Activated effector memory CD4-positive, alpha-beta T cell treated with Interleukin-2 at 50 U/mL for 16 hours (primary cell): ENCODE data around the gene GLS.
"Not testable (repeated sequence)": the region's sequence is repeated elsewhere in the genome, so short reads cannot be mapped to it uniquely, and the experiment has no call there.

Experiments used
- DNase-seq: peaks from one replicate; pipeline ENCODE4 v3.0.0-alpha.2; 2020

The GLS gene

DNA sequence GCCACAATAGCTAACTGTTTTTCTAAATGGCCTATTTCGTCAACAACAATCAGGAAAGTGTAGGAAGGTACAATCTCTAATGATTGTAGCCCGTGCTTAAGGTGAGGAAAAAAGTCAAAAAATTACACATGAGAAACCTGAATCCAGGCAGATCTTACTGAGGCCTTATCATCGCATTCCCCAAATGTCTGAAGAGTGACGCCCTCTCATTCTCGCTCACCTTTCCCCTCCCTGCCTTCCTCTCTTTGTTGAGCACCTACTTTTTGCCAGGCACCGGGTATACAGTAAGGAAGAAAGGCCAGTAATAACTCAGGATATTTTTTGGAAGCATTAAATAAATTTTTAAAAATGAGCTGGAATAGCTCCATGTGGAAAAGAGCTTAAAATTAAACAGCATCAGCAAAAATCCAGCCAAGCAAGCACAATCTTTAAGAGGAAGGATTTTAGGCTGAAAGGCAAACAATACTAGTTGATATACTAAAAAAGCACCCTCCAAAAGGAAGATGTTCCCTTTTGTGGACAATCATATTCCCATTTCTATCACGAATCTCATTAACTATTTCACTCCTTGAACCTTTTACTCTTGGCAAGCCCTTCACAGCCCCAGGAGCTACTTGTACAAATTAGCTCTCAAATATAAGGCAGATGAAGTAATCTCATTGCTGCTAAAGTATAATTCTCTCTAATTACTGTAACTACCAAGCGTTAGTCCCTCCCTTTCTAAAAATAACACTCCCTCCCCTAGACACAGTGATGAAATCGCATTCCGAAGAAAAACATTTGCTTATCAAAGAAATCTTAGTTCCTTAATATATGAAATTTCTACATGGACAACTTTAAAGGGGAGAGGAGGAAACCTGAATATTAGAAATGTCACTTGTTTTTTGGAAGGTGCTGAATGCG is 93.4 kb downstream of the GLS start:
- no peak for DNase-seq

DNA sequence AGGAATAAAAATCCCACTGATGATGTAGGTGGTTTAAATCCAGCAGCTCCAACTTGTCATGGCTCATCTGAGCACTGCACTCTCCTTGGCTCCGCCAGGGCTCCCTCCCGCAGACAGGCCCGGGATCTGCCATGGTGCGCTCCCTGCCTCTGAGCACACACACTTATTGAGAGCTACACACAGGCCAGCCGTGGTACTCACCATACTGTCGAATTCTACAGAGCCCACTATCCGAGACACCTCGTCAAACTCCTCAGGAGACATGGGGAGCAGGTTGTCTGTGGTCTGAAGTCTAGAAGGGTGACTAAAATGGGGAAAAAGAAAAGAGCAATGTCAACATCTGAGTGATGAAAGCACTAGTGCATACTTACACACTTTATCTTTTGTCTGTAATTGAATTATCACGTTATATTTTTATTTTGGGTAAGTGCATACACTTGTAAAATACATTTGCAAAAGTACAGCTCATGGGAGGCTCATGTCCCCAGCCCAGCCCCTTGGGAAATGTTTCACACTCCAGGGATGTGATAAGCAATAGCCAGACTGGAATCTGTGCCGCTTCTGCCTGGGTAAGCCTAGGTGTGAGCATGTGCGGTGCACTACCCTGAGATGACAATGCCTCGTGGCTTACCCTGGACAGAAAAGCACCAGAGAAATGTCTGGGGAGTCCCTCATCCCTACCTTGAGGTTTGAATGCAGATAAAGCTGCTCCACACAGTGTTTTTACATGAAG is 94.2 kb downstream of the GLS start:
- DNase-seq: no peak

GRCh38 chr2:190976521-190976920 is 95.9 kb downstream of the GLS start:
- no peak for DNase-seq

DNA sequence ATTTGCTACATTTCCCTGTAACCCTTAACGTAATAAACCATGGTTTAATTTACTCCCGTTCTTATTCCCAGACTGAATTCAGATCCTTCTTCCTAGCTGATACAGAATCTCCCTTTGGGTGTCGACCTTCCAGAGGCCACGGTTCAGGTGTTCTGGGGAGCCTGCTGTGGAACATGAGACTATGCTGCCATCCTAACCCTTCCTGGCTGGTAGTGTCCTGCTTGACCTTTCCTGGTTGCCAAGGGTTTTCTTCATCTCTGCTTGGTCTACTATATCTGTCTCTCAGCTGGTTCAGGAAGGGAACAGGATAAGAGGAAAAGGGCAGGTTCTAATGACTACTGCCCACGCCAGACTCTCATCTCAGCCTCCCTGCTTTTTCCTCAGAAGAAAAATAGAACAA is 96.9 kb downstream of the GLS start:
- no peak for DNase-seq

DNA sequence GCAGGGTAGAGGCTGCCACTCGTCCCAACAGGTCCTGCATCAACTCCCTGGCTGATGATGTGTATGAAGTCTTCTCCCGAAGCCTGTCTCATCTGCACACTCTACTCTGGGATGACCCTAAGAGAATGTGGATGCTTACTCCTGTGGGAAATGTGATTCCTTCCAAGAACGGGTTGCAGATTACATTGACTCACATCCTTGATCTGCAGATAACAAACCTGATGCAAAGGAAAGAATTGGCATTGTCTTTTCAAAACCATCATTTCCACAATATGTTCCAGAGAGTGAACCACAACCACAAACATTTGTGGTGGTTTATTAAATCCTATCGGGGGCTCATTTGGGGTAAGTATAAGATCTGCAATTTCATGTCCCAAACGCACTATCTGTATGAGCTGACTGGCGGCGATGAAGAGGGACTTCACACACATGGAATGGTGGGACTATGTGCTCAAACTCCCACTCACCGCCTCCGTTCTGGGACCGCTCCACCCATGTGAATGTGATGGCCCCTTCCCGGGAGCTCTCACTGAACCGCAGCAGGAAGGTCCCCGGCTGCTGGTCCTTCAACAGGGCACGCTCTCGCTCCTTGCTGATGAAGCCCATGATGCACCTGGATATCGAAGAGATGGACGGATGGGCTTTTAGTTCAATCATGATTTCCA is 97.9 kb downstream of the GLS start:
- no peak for DNase-seq

- DNase-seq: no peak
Observed at GRCh38 chr2:190979906-190980629, 99.4 kb downstream of the GLS start.

DNA sequence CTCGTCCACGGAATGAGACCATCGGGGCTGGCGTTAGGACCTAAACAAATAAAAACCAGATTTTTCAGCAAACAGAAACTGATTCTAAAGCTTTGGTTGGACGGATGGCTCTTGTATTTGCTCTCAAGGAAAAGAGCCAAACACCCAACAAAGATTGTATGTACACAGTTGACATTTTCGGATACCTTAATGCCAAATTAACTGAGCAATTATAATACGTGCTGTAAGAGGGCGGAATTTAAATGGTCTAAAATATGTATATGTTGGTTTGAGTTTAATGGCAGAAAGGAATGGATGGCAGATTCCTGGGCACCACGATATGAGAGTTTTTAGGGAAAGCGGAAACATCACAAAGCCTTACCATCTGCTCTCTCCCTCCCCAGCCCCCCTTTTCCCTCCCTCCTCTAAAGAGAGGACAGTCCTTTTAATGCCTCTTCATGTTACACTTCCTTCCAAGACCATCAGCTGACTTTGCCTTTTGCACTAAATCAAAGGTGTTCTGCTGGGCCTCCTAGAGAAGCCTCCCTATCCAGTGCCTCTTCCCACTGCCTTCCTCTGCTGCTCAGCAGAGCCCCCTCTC is 100.1 kb downstream of the GLS start:
- DNase-seq: no peak

- DNase-seq: no peak
Observed at GRCh38 chr2:190981333-190981732, 100.7 kb downstream of the GLS start.

- no peak for DNase-seq
Observed at GRCh38 chr2:190981733-190982132, 101.1 kb downstream of the GLS start.

GRCh38 chr2:190982262-190983034 is 101.8 kb downstream of the GLS start:
- DNase-seq: no peak

GRCh38 chr2:190984595-190984994 is 104.0 kb downstream of the GLS start:
- DNase-seq: no peak

- DNase-seq: no peak
Observed at GRCh38 chr2:190986221-190986953, 105.8 kb downstream of the GLS start.

DNA sequence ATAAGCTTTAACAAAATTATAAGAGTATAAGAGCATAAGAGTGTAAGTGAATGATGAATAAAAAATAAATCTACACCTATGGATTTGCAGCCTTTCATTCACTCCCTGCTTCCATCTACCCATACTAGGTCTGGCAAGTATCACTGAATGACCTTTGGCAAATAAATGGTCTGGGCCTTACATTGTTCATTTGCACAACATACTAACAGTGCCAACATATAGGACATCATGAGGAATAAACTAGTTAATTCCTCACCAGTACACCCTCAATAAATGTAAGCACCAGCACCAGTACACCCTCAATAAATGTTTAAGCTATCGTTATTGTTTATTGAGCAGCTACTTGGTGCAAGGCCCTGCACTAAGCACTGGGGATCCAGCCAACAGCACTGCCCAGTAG is 106.5 kb downstream of the GLS start:
- DNase-seq: no peak

DNA sequence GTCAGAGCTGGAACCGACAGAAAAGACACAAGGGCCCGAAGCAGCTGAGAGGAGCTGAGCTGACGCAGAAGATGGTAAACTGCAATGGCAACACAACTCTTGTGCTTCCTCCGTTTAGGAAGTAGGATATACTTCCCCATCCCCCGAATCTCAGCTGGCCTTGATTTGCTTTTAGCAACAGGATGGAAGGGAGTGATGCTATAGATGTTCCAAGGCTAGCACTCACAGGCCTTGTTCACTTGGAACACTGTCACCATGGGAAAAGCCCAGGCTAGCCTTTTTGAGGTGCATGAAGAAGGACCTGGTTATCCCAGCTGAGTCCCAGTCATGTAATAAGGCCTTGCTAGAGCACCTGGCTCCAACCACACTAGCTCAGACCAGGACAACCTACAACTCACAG is 107.3 kb downstream of the GLS start:
- no peak for DNase-seq

DNA sequence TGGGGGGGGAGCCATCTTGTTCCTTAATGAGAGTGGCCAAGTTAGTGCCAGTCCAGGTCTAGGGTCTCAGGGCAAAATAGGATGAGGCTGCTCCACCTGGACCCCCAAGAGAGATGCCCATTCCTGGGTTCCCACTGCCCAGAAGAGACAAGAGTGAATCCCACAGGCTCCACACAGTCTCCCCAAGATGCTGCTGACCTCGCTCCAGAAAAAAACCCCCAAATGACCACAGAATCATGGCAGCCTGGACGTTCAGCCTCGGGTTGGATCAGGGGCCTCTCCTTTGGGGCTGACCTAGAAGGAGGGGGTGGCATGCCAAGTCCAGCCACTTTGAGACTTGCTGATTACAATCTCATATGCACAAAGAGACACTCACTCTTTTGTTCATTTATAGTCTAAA is 108.3 kb downstream of the GLS start:
- DNase-seq: no peak

DNA sequence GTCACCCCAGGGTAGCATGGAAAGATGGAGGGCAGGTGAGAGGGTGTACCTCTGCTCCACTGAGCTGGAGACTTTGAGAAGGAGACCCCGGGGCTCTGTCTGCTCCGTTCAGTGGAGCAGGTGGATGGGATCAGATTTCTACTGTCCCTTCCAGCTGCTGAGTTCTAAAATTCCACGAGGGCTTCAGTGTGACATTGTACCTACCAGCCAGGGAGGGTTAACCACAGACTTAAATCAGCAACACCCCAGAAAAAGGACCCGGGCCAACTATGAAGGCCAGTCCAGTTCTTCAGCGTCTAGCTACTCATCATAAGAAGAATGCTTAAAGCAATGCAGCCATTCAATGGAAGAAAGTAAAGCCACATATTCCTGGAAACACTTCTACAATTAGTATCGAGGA is 109.5 kb downstream of the GLS start:
- DNase-seq: no peak

DNA sequence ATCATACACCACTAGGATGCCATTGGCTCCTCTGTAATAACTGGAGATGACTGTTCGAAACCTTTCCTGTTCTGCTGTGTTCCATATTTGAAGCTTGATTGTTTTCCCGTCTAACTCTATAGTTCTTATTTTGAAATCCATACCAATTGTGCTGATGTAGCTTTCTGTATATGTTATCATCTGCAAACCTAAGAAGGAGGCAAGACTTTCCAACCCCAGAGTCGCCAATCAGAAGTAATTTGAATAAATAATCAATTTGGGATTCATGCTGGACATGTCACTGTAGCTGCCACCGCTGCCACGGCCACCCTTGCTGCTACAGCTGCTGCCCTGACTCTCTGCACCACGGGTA is 112.6 kb downstream of the GLS start:
- DNase-seq: no peak

DNA sequence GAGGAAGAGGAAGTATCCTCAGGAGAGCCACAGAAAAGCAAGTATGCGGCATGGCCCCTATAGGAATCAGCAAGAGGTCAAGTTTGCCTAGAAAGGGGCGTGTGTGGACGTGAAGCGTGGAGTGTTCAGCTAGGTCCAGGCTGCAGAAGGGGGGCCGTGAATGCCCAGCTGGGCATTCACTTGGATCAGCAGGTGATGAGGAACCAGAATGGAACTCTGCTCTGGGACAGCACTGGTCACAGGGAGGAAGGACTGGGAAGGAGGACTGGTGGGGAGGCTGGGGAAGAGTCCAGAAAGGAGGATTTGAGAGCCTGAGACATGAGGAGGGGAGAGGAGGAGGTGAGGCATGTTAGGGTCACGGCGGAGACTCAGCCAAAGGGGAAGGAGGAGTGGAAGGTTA is 113.5 kb downstream of the GLS start:
- no peak for DNase-seq

DNA sequence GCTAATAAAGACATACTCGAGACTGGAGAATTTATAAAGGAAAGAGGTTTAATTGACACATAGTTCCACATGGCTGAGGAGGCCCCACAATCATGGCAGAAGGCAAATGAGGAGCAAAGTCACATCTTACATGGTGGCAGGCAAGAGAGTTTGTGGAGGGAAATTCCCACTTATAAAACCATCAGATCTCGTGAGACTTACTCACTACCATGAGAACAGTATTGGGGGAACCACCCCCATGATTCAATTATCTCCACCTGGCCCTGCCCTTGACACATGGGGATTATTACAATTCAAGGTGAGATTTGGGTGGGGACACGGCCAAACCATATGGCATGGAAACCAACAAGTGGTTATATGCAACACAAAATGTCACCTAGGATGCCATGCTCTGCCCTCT is 114.7 kb downstream of the GLS start:
- DNase-seq: not testable (repeated sequence)

GRCh38 chr2:190996338-190996946 is 115.8 kb downstream of the GLS start:
- DNase-seq: no peak

DNA sequence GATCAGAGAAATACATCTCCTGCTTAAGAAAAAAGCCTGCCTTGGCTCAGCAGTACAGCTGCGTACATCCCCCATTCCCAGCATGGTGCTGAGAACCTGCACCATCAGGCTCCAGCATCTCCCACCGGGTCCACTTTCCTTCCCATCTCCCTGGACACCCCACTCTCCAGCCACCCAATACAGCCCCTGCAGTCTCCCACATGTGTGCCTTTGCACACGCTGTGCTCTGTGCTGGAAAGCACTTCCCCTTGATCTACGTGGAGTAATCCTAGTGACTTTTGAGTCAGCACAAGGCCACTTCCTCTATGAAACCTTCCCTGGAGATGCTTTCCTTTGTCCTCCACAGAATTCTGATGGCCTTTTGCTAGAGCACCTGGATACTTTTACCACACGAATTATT is 116.3 kb downstream of the GLS start:
- DNase-seq: no peak
